CD14-positive monocyte (primary cell): ENCODE results near the gene HYLS1. TPM values are rescaled to one million over a fixed set of nuclear protein-coding genes. Genes with fewer than 3 reads are reported as not detected.
"Not testable (repeated sequence)": the region's sequence is repeated elsewhere in the genome, so short reads cannot be mapped to it uniquely, and the experiment has no call there.

Experiments used
- DNase-seq, 3 donors: peaks; one replicate each; pipeline ENCODE4 v3.0.0-alpha.2; 2011 to 2022
- H2AFZ ChIP-seq: 2 replicates; pipeline ENCODE4 v1.6.0; 2012; ENCODE audit warnings: mild to moderate bottlenecking, low read depth, low read length, inconsistent platforms; ENCODE audit not compliant: insufficient read depth, poor library complexity, severe bottlenecking
- H3K27ac ChIP-seq, 2 donors: 1 replicate in 1 of 2; 2 replicates in 1 of 2; pipeline ENCODE4 v1.5.1; 2012 to 2013; ENCODE audit warnings: low read length in 2 of 2, control low read depth in 1 of 2, inconsistent platforms in 1 of 2, low read depth in 1 of 2, mild to moderate bottlenecking in 1 of 2
- H3K27me3 ChIP-seq, 2 donors: one replicate each; pipeline versions ENCODE4 v1.6.0 to v1.6.1; 2011 to 2013; ENCODE audit warnings: low read length in 2 of 2; ENCODE audit not compliant: control insufficient read depth in 2 of 2, insufficient read depth in 2 of 2
- H3K36me3 ChIP-seq, 2 donors: replicated peaks in 1 of 2; 1 replicate in 1 of 2; 2 replicates in 1 of 2; pipeline versions ENCODE4 v1.5.1 to v1.6.1; 2012 to 2013; ENCODE audit warnings: low read length in 2 of 2, control low read depth in 1 of 2, inconsistent platforms in 1 of 2, mild to moderate bottlenecking in 1 of 2; ENCODE audit not compliant: insufficient read depth in 2 of 2, control insufficient read depth in 1 of 2
- H3K4me1 ChIP-seq, 2 donors: 1 replicate in 1 of 2; 2 replicates in 1 of 2; pipeline versions ENCODE4 v1.5.1 to v1.6.1; 2012 to 2013; ENCODE audit warnings: low read length in 2 of 2, control low read depth in 1 of 2, inconsistent platforms in 1 of 2, mild to moderate bottlenecking in 1 of 2, moderate library complexity in 1 of 2; ENCODE audit not compliant: insufficient read depth in 2 of 2, control insufficient read depth in 1 of 2
- H3K4me2 ChIP-seq: replicated peaks from 2 replicates; pipeline ENCODE3; 2012; ENCODE audit warnings: low read length, moderate library complexity, mild to moderate bottlenecking; ENCODE audit not compliant: poor library complexity, severe bottlenecking; ENCODE audit errors: extremely low read depth
- H3K4me3 ChIP-seq, 3 experiments: fragments of 200-600 bp in 1 of 3; sonication (generic) in 1 of 3; replicated peaks in 1 of 3; 1 replicate in 2 of 3; 2 replicates in 1 of 3; pipeline ENCODE4 v1.5.1; 2011 to 2013; ENCODE audit warnings: low read length in 3 of 3, mild to moderate bottlenecking in 3 of 3, control low read depth in 2 of 3, low read depth in 2 of 3, inconsistent platforms in 1 of 3, moderate library complexity in 1 of 3
- H3K79me2 ChIP-seq: 2 replicates; pipeline ENCODE4 v1.6.0; 2012; ENCODE audit warnings: mild to moderate bottlenecking, control low read depth, inconsistent platforms, low read length, moderate library complexity; ENCODE audit not compliant: insufficient read depth
- H3K9ac ChIP-seq: 2 replicates; pipeline ENCODE4 v1.6.0; 2017; ENCODE audit warnings: low read length, mild to moderate bottlenecking; ENCODE audit not compliant: insufficient read depth, poor library complexity, severe bottlenecking
- H3K9me3 ChIP-seq, 2 donors: replicated peaks in 1 of 2; 1 replicate in 1 of 2; 2 replicates in 1 of 2; pipeline versions ENCODE4 v1.5.1 to v1.6.1; 2012 to 2013; ENCODE audit warnings: low read length in 2 of 2, control low read depth in 1 of 2; ENCODE audit not compliant: control insufficient read depth in 1 of 2, insufficient read depth in 1 of 2
- H4K20me1 ChIP-seq: 2 replicates; pipeline ENCODE4 v1.6.0; 2012; ENCODE audit warnings: mild to moderate bottlenecking, low read length, control low read depth, moderate library complexity; ENCODE audit not compliant: insufficient read depth
- H3K27ac Mint-ChIP-seq, 7 donors: one replicate each; pipeline ENCODE4 v1.8.0; 2020; ENCODE audit warnings: mild to moderate bottlenecking in 7 of 7, mixed read lengths in 7 of 7, moderate library complexity in 6 of 7, inconsistent platforms in 2 of 7
- H3K27me3 Mint-ChIP-seq, 3 donors: one replicate each; pipeline ENCODE4 v1.8.0; 2021 to 2022; ENCODE audit warnings: low read depth in 3 of 3, mild to moderate bottlenecking in 3 of 3, mixed read lengths in 3 of 3, moderate library complexity in 3 of 3, inconsistent platforms in 1 of 3
- H3K36me3 Mint-ChIP-seq, 2 donors: one replicate each; pipeline ENCODE4 v1.8.0; 2020; ENCODE audit warnings: mixed read lengths in 2 of 2, inconsistent platforms in 1 of 2, mild to moderate bottlenecking in 1 of 2
- H3K4me1 Mint-ChIP-seq: one replicate; pipeline ENCODE4 v1.8.0; 2020; ENCODE audit warnings: mild to moderate bottlenecking, mixed read lengths
- H3K4me3 Mint-ChIP-seq, 2 donors: one replicate each; pipeline ENCODE4 v1.8.0; 2020; ENCODE audit warnings: mild to moderate bottlenecking in 2 of 2, mixed read lengths in 2 of 2, moderate library complexity in 1 of 2
- H3K9me3 Mint-ChIP-seq, 7 donors: one replicate each; pipeline ENCODE4 v1.8.0; 2020 to 2022; ENCODE audit warnings: mixed read lengths in 7 of 7, mild to moderate bottlenecking in 6 of 7, moderate library complexity in 6 of 7, inconsistent platforms in 2 of 7
- WGBS: methylation state at CpG from one replicate; pipeline ENCODE4 v1.1.5; 2013; ENCODE audit warnings: missing lambda C conversion rate; ENCODE audit not compliant: insufficient coverage; 5-methylcytosine and 5-hydroxymethylcytosine counted together
- intact Hi-C, 2 donors: fragments of 100-400 bp; cut with micrococcal nuclease; formaldehyde crosslinking; loops; one replicate each; pipeline versions ENCODE4 v1.15.0 to v1.15.1; 2023
- polyA plus RNA-seq, 3 donors: library from polyadenylated mRNA; depleted of rRNA in 1 of 3; unstranded in 2 of 3; stranded (reverse) in 1 of 3; fragments of 300-500 nt in 2 of 3; fragments of >200 nt in 1 of 3; fragmentation: Illumina TruSeq in 2 of 3; gene quantifications; 1 replicate in 2 of 3; 2 replicates in 1 of 3; pipeline ENCODE4 v1.2.3, GENCODE V29; 2012 to 2021
- TF ChIP-seq, protein P1 (sequence below): fragments of 200-600 bp; IDR thresholded peaks from one replicate; pipeline ENCODE4 v1.8.0; 2022; ENCODE audit warnings: antibody characterized with exemption, mild to moderate bottlenecking

The HYLS1 gene
- polyA plus RNA-seq, 3 donors = 0.61 to 2.6 (median 2.0) TPM

- H3K4me1 Mint-ChIP-seq, H2AFZ ChIP-seq, H3K27ac ChIP-seq, H3K36me3 ChIP-seq, H4K20me1 ChIP-seq, H3K4me3 ChIP-seq, H3K4me1 ChIP-seq, intact Hi-C loops, H3K79me2 ChIP-seq, H3K27ac Mint-ChIP-seq, H3K36me3 Mint-ChIP-seq, H3K27me3 Mint-ChIP-seq, H3K9me3 ChIP-seq, H3K27me3 ChIP-seq, H3K4me3 Mint-ChIP-seq, H3K4me2 ChIP-seq, DNase-seq, H3K9ac ChIP-seq: not testable (repeated sequence)
- peaks cover 8 to 24% (median 22%) of the 10 kb centered on the region in 7 donors for H3K9me3 Mint-ChIP-seq
- WGBS = no CpG with 5 or more reads among the region's 33 CpGs
Observed at GRCh38 chr11:125862786-125863185, 24.7 kb upstream of the HYLS1 start.

DNA sequence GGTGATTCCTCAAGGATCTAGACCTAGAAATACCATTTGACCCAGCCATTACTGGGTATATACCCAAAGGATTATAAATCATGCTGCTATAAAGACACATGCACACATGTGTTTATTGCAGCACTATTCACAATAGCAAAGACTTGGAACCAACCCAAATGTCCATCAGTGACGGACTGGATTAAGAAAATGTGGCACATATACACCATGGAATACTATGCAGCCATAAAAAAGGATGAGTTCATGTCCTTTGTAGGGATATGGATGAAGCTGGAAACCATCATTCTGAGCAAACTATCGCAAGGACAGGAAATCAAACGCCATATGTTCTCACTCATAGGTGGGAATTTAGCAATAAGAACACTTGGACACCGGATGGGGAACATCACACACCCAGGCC, 22.1 kb upstream of the HYLS1 start:
- not testable (repeated sequence) for H3K36me3 Mint-ChIP-seq

DNA sequence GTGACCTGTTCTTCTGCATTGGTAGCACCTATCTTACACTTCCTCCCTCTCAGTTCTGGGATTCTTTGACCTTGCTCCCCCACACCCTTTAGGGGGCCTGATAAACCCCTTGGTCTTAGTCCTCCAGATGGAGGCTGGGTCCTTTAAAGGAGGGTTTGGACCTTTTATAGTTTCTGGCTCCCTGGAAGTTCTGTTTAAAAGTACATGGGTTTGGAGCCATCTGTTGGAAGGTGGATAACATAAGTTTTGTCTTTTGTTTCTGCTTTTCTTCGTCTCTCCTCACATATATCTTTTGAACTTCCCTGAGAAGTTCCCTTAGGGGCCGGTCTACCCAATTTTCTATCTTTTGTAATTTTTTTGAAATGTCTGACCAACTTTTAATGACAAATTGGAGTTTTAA, 17.9 kb upstream of the HYLS1 start:
- H3K4me1 ChIP-seq = no peaks in the 10 kb centered on the region
- TF ChIP-seq, protein P1, sequence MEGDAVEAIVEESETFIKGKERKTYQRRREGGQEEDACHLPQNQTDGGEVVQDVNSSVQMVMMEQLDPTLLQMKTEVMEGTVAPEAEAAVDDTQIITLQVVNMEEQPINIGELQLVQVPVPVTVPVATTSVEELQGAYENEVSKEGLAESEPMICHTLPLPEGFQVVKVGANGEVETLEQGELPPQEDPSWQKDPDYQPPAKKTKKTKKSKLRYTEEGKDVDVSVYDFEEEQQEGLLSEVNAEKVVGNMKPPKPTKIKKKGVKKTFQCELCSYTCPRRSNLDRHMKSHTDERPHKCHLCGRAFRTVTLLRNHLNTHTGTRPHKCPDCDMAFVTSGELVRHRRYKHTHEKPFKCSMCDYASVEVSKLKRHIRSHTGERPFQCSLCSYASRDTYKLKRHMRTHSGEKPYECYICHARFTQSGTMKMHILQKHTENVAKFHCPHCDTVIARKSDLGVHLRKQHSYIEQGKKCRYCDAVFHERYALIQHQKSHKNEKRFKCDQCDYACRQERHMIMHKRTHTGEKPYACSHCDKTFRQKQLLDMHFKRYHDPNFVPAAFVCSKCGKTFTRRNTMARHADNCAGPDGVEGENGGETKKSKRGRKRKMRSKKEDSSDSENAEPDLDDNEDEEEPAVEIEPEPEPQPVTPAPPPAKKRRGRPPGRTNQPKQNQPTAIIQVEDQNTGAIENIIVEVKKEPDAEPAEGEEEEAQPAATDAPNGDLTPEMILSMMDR = no peak
- no peaks in the 10 kb centered on the region for H3K36me3 ChIP-seq
- H3K9ac ChIP-seq = no peak overlapping the region
- no peaks in the 10 kb centered on the region for H3K27me3 ChIP-seq
- H3K79me2 ChIP-seq = no peaks in the 10 kb centered on the region
- peaks cover 9% of the 10 kb centered on the region in 2 donors for H3K9me3 ChIP-seq
- Mint-ChIP-seq H3K9me3 (peaks cover 10 to 24% (median 11%) of the 10 kb centered on the region in 7 donors), H3K27ac (no peak overlapping the region), H3K4me1 (no peaks in the 10 kb centered on the region), H3K36me3 (no peaks in the 10 kb centered on the region), H3K27me3 (peaks cover 0 to 9% (median 0%) of the 10 kb centered on the region in 3 donors), H3K4me3 (no peak overlapping the region)
- H3K27ac ChIP-seq = no peak overlapping the region
- no peak overlapping the region for H3K4me3 ChIP-seq
- H3K4me2 ChIP-seq = no peak overlapping the region
- H2AFZ ChIP-seq = no peak overlapping the region
- intact Hi-C loops = no loop called here
- no peak for DNase-seq
- H4K20me1 ChIP-seq = no peaks in the 10 kb centered on the region
- WGBS = no CpG with 5 or more reads among the region's 2 CpGs

More for the DNA sequence above, 22.1 kb upstream of the HYLS1 start:
- no CpG with 5 or more reads among the region's 4 CpGs for WGBS
- H3K4me2 ChIP-seq, H3K79me2 ChIP-seq, H3K4me3 ChIP-seq, H3K9ac ChIP-seq, H3K36me3 ChIP-seq, H3K27ac ChIP-seq, H3K4me1 Mint-ChIP-seq, DNase-seq, H3K27ac Mint-ChIP-seq, H3K27me3 ChIP-seq, H2AFZ ChIP-seq, H3K4me3 Mint-ChIP-seq, H3K4me1 ChIP-seq, H3K9me3 ChIP-seq, H3K27me3 Mint-ChIP-seq, intact Hi-C loops, H4K20me1 ChIP-seq: not testable (repeated sequence)
- peaks cover 4 to 17% (median 9%) of the 10 kb centered on the region in 7 donors for H3K9me3 Mint-ChIP-seq
